NCI-H446 treated with DMSO at 0.1 percent for 48 hours (cell line): ENCODE results near the gene KCNK4.
"Not testable (repeated sequence)": the region's sequence is repeated elsewhere in the genome, so short reads cannot be mapped to it uniquely, and the experiment has no call there.

Experiments
- DNase-seq: peaks from one replicate; lab custom pipeline; 2025; lab: John Stamatoyannopoulos, UW

The KCNK4 gene

DNA sequence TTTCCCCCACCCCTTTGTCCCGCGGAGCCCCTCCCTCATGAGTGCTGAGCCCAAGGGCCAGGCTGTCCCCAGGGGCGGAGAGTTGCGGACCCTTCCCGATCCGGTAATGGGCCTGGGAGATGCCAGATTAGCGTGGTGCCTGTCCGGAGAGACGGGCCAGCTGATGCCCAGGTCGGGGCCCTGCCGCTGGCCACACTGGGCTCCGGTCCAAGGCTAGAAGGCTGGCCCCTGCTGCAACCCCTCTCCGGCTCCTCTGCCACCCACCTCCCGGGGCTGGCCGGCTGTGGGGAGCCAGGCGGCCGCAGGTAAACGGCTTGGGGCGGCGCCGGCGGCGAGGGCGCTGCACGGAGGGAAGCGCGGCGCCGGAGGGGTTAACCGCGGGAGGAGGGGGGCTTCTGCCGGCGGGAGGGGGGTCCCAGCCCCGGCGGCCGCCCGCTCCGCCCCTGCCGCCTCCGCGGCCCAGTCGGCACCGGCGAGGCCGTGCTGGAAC lies at the start of gene KCNK4:
TSS of gene KCNK4 (plus strand) at position 41 of the 490 bp plus-strand sequence. CDS start 1,717 bp downstream, outside the sequence.
- no peak for DNase-seq

- DNase-seq: no peak
These were observed 49.4 kb upstream of the KCNK4 start for GRCh38 chr11:64241491-64242374.

GRCh38 chr11:64243236-64243854 lies 47.8 kb upstream of the KCNK4 start:
- no peak for DNase-seq

- DNase-seq: no peak
These were observed 47.0 kb upstream of the KCNK4 start for GRCh38 chr11:64244107-64244506.

DNA sequence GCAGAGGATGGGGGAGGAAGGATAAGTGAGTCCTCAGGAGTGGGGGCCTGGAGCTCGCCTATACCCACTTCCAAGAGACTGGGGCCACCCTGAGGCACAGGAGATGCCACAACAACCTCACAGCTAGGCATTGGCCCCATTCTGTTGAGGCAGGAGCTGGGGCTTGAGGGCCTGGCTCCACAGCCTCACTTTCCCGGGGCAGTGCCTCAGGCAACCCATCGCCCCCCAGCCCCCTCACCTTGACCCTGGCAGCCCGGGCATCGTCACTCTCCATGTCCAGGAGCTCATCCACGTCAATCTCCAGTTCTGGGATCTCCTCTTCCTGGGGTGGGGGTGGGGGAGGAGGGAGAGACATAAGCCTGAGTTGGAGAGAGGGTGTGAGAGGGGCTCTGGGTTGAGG lies 46.1 kb upstream of the KCNK4 start:
- DNase-seq: no peak

- DNase-seq: no peak
These were observed 45.7 kb upstream of the KCNK4 start for GRCh38 chr11:64245401-64245796.

DNA sequence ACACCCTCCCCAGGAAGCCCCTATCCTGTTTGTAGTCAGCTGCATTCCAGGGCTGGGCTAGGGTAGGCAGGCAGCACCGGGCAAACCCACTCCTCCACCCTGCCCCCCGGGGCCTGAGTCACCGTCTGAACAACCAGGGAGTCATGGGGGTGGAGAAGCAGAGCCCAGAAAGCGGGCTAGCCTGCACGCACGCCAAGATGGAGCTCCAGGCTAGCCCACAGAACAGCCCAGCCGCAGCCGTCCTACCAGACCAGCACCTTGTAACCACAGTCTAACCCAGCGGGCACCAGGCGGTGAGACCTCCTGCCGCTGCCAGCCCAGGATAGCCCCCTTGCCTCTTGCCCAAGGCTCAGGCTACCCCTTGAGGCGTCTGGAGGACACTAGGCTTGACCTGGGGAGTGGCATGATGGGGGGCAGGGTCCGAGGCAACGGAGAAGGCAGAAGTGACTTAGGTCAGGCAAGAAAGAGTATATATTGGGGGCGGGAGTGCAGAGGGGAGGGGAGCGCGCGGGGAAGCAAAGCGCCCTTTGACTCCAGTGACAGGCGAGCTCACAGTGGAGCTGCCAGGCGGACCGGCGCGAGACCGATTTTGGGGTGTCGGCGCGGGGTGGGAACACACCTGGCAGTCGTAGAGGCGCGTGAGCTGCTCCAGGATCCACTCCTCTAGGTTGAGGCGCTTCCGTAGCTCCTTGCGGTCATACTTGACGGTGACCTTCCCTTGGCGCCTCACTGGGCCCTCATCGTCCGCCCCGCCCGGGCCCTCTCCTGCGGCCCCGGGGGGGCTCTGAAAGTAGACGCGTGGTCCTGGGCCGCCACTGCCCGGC lies 45.1 kb upstream of the KCNK4 start:
- peak; percentile 18 for DNase-seq

DNA sequence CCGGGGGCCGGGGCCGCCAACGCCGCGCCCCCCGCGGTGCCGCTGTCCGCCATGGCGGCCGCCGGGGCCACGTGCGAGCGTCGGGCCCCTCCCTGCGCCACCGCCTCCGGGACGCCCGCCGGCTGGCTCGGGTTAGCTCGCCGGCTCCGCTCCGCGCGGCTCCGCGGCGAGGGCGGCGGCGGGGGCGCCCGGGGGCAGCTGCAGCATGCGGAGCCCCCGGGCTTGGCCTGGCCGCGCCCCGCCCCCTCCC lies 44.6 kb upstream of the KCNK4 start:
- not testable (repeated sequence) for DNase-seq

- peak; percentile 75 for DNase-seq
These were observed 44.0 kb upstream of the KCNK4 start, which contains the start of gene PPP1R14B for GRCh38 chr11:64246871-64247728. Gene PPP1R14B, minus strand, starts transcription at chr11:64246943. Its CDS starts 270 bp downstream, at chr11:64246673.

DNA sequence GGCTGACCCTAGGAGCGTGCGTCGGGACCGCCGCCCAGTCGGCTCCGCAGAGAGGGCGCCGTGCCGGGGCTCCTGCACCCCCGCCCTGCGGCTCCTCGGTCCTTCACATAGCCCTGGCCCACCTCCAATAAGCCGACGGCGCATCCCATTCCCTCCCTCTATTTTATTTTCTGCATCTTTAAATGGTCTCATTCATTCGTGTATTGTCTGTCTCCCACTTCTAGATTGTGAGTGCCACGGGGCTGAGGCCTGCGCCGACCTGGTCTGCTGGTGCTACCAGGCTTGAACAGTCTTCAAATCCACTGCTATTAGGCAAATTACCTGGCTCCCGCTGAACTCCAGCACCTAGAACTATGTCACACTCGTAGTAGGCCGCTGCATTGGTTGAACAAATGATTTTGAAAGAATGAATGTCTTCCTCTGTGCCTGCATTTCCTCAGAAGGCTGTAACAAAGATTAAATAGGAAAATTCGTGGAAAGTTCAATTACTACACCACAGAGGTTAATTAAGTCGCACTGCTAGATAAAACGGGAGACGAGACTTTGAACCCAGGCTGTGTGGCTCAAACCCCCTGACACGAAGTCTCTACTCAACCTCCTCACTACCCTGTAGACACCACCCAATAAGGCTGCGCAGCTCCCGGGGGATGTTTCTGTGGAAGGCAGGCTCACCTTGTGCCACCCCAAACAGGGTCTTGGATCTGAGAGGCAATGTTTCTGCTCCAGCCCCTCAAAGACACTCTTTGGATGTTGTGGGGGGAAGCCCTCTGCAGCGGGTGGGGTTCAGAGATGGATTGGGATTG lies 43.2 kb upstream of the KCNK4 start:
- DNase-seq: no peak

DNA sequence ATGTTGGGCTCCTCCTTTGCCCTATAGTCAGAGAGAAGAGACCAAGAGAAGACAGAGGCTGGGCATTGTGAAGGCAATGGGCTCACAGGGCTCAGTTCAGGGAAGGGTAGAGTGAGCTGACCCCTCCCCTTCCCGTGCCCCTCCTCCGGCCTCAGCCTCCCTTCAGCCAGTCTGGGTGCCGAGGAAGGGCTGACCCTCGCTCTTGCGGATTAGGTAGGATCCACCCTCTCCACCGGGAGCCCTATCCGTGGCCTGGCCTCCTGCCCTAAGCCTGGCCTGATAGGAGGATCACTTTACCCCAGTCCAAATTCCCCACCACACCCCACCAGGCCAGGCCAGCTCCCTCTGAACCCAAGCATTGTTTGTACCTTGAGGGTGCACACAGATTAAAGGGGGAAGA lies 42.5 kb upstream of the KCNK4 start:
- no peak for DNase-seq

DNA sequence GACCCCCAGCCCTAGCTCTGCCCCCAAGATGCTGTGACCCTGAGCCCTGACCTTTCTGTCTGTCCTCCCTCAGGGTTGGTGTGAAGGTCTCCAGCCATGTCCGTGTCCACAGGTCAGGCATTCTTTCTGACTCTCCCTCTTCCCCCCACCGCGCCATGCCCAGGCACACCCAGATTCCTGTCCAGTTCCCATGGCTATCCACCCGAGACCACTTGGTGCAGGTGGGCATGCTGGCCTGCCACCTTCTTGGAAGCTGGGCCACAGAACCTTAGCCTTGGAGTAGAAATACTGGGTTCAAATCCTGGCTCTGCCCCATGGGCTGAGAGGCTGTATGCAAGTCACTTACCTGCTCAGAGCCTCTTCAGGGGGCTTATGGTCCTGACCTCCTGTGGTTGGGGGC lies 42.1 kb upstream of the KCNK4 start:
- DNase-seq: no peak

- no peak for DNase-seq
These were observed 41.3 kb upstream of the KCNK4 start for GRCh38 chr11:64249563-64250414.

- DNase-seq: no peak
These were observed 40.6 kb upstream of the KCNK4 start for GRCh38 chr11:64250415-64251015.

DNA sequence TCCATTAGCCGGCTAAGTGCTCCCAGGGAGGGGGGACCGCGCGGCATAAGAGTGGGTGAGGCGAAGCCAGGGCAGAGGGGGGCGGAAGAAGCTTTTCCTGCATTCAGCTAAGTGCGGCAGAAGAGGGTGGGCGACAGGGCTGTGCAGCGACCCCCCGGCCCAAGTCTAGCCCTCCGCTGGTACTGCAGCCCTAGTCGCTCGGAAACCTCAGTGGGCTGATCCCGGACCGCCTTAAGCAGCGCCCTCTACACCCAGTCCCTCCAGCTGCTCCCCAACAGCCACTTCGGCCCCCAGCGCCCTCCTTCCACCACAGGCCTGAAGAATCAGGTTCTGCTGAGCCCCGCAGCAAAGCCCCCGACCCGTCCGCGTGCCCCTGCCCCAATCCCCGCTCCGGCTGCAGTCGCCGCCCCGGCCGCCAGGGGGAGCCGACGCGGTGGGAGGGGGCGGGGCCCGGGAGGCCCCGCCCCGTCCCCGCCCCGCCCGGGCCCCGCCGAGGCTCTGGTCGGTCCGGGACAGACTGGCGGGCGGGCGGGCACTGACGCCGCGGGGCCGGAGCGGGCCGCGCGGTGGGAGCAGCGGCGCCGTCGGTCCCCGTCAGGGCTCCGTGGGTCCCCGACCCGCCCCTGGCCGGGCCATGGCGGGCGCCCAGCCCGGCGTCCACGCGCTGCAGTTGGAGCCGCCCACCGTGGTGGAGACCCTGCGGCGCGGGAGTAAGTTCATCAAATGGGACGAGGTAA lies 39.9 kb upstream of the KCNK4 start, which contains the start of gene PLCB3:
TSS of gene PLCB3 (plus strand) at position 515 of the 737 bp plus-strand sequence. CDS start at position 635, 120 bp downstream.
- no peak for DNase-seq

DNA sequence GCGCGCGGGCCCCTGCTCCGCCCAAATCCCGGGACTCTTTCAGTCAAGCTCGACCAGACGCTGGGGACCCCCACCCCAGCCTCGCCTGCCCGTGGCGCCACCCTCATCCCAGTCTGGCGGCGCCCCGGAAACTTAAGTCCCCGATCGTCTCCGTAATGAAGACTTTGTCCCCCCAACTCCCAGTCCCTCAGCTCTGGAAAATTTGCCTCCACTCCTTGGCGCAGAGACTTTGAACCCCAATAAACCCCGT lies 39.4 kb upstream of the KCNK4 start:
- DNase-seq: no peak

GRCh38 chr11:64252003-64252872 lies 38.9 kb upstream of the KCNK4 start:
- DNase-seq: no peak

GRCh38 chr11:64253043-64253442 lies 38.1 kb upstream of the KCNK4 start:
- DNase-seq: no peak
